SW480 (cell line): ENCODE measurements around the gene OR56A4.
"Not testable (repeated sequence)": the region's sequence is repeated elsewhere in the genome, so short reads cannot be mapped to it uniquely, and the experiment has no call there.

Source experiments
- DNase-seq: peaks from one replicate; pipeline ENCODE4 v3.0.0-alpha.2; 2016; ENCODE audit warnings: low spot score

Gene OR56A4

DNA sequence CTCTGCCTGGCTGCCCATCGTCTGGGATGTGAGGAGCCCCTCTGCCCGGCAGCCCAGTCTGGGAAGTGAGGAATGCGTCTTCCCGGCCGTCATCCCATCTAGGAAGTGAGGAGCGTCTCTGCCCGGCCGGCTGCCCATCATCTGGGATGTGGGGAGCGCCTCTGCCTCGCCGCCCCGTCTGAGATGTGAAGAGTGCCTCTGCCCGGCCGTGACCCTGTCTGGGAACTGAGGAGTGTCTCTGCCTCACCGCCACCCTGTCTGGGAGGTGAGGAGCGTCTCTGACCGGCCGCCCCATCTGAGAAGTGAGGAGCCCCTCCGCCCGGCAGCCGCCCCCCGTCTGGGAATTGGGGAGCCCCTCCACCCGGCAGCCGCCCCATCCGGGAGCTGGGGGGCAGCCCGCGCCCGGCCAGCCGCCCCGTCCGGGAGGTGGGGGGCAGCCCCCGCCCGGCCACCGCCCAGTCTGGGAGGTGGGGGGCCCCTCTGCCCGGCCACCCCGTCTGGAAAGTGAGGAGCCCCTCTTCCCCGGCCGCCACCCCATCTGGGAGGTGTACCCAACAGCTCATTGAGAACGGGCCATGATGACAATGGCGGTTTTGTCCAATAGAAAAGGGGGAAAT is 45.9 kb downstream of the OR56A4 start:
- DNase-seq: not testable (repeated sequence)

DNA sequence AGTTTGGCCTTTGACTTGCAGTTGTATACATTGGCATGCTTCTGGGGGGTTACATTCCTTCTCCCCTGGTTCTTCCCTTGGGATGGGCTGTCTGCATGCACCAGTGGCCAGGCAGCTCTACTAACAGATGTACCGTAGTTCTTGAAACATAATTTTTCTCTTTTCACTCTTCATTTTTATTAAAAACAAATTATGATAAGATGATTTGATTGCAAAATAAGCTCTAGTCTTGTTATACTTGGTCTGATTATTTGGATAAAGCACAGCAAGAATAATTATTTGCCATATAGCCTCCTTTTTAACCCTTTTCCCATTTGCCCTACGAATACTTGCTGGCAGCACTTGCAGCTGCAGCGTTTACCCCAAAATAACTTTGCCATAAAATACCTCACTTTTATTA is 51.2 kb downstream of the OR56A4 start:
- no peak for DNase-seq
